Natural killer cell treated with Interleukin-12 subunit alpha and Interleukin-12 subunit beta and Interleukin-15 and Interleukin-18, amount 100 ng/mL, for 72 hours (primary cell): Measurements from ENCODE around the gene SEMA5B. TPM values are rescaled to one million over a fixed set of nuclear protein-coding genes. Genes with fewer than 3 reads are reported as not detected.

Source experiments
- ATAC-seq, 2 donors: fragments of 150-1000 bp; cut with Tn5 transposase in 1 of 2; sonication (Bioruptor Pico), chemical (Tn5 transposase) in 1 of 2; 2 replicates each; pipeline ENCODE4 v1.10.0; 2021
- DNase-seq: peaks from one replicate; pipeline ENCODE4 v3.0.0; 2022; ENCODE audit warnings: low spot score
- H3K27ac Mint-ChIP-seq, 2 donors: 1 replicate in 1 of 2; 2 replicates in 1 of 2; pipeline ENCODE4 v1.8.0; 2022; ENCODE audit warnings: mixed read lengths in 2 of 2, mild to moderate bottlenecking in 1 of 2, moderate library complexity in 1 of 2
- H3K27me3 Mint-ChIP-seq, 2 donors: 1 replicate in 1 of 2; 2 replicates in 1 of 2; pipeline ENCODE4 v1.8.0; 2022; ENCODE audit warnings: mixed read lengths in 2 of 2
- H3K36me3 Mint-ChIP-seq: one replicate; pipeline ENCODE4 v1.8.0; 2022; ENCODE audit warnings: mixed read lengths
- H3K4me1 Mint-ChIP-seq, 2 donors: 1 replicate in 1 of 2; 2 replicates in 1 of 2; pipeline ENCODE4 v1.8.0; 2022; ENCODE audit warnings: low read depth in 2 of 2, mixed read lengths in 2 of 2, mild to moderate bottlenecking in 1 of 2
- H3K4me3 Mint-ChIP-seq: one replicate; pipeline ENCODE4 v1.8.0; 2022; ENCODE audit warnings: mixed read lengths
- H3K9me3 Mint-ChIP-seq: 2 replicates; pipeline ENCODE4 v1.8.0; 2022; ENCODE audit warnings: mixed read lengths
- total RNA-seq, 2 donors: library from RNA; stranded (reverse); gene quantifications; one replicate each; pipeline ENCODE4 v1.2.3, GENCODE V29; 2022

Gene SEMA5B
- total RNA-seq, 2 donors from 2014 or later: not detected

DNA sequence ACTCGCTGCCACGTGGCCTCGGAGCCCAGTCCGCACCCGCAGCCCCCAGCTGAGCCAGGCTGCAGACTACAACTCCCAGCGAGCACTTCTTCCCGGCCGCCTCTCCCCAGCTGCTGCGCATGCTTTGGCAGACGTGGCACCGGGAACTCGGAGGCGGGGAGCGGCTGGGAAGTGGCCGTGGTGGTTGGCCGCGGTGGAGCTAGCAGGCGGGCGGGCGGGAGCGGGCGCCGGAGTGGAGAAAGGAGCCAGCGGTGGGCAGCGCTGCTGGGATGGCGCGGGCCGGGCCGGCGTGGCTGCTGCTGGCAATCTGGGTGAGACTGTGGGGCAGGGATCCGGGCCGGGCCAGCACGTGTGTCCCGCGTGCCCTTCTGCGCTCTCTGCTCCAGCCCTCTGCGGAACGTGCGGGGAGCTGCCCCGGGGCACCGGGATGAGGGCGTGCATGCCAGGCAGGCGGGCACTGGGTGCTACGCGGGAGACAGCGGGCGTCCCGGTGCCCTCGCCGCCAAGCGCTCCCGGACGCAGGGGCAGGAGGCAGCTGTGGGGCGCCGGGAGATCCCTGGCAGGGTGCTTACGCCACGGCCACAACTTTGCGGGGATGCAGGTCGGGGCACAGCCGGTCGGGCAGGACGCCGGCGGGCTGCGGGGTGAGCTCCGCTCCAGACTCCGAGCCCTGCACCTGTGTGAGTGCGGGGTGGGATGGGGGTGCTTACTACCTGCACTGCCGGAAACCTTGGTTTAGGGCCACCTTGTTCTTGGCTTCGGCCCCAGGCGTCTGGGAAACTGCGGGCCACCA lies 39.5 kb upstream of the SEMA5B start, which contains the start of gene PDIA5:
Gene PDIA5 (plus strand): TSS at position 130 of the 793 bp plus-strand sequence. CDS start 140 bp downstream, at position 270.
- H3K4me1 Mint-ChIP-seq: peaks cover 19 to 28% of the 10 kb centered on the region in 2 donors
- H3K4me3 Mint-ChIP-seq: peak within 1 kb of the TSS; percentile 85
- peak; percentile 85 to 88 for ATAC-seq
- peaks cover 30 to 34% of the 10 kb centered on the region in 2 donors for H3K27me3 Mint-ChIP-seq
- no peak within 1 kb of the TSS for H3K27ac Mint-ChIP-seq
- H3K9me3 Mint-ChIP-seq: no peaks in the 10 kb centered on the region
- DNase-seq: peak; percentile 78
- no peaks in the 10 kb centered on the region for H3K36me3 Mint-ChIP-seq

GRCh38 chr3:123066599-123066895 lies 39.0 kb upstream of the SEMA5B start:
- ATAC-seq: no peak
- no peak for DNase-seq
- Mint-ChIP-seq H3K27me3 (peaks cover 28 to 31% of the 10 kb centered on the region in 2 donors), H3K4me1 (peaks cover 18 to 22% of the 10 kb centered on the region in 2 donors), H3K36me3 (no peaks in the 10 kb centered on the region), H3K4me3 (peak overlapping the region; percentile 85), H3K9me3 (no peaks in the 10 kb centered on the region), H3K27ac (no peak overlapping the region)

GRCh38 chr3:123064914-123065313 lies 37.4 kb upstream of the SEMA5B start:
- Mint-ChIP-seq H3K27ac (no peak overlapping the region), H3K4me3 (no peak overlapping the region), H3K4me1 (peaks cover 18 to 20% of the 10 kb centered on the region in 2 donors), H3K36me3 (no peaks in the 10 kb centered on the region), H3K27me3 (peaks cover 34 to 38% of the 10 kb centered on the region in 2 donors), H3K9me3 (no peaks in the 10 kb centered on the region)
- ATAC-seq (peak in 1 of 2 donors; percentile 39), DNase-seq (no peak)

DNA sequence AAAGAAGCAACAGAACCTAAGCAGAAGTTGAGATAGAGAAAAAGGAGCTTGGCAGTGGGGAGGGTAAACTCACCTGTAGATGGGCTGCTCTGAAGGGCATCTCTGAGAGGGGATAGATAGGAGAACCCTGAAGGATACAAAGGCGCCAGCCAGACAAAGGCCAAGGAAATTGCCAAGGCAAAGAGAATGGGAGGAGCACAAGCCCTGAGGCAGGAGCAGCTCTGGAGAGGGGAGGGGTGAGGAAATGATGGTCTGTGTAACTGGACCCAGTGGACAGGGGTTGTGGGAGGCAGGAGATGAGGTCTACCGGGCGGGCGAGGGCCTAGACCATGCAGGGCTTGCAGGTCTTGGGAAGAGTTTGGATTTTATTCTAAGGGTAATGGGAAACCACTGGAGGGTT lies 36.9 kb upstream of the SEMA5B start:
- H3K4me3 Mint-ChIP-seq: no peak overlapping the region

GRCh38 chr3:123063034-123063433 lies 35.5 kb upstream of the SEMA5B start:
- Mint-ChIP-seq H3K4me1 (peaks cover 17 to 18% of the 10 kb centered on the region in 2 donors), H3K36me3 (no peaks in the 10 kb centered on the region), H3K4me3 (no peak overlapping the region), H3K27me3 (peaks cover 26 to 38% of the 10 kb centered on the region in 2 donors), H3K9me3 (no peaks in the 10 kb centered on the region), H3K27ac (no peak overlapping the region)
- DNase-seq (no peak), ATAC-seq (no peak)

More for the DNA sequence above, 36.9 kb upstream of the SEMA5B start:
- peaks cover 18 to 20% of the 10 kb centered on the region in 2 donors for H3K4me1 Mint-ChIP-seq
- H3K36me3 Mint-ChIP-seq: no peaks in the 10 kb centered on the region
- no peaks in the 10 kb centered on the region for H3K9me3 Mint-ChIP-seq
- ATAC-seq: no peak
- H3K27ac Mint-ChIP-seq: no peak overlapping the region
- H3K27me3 Mint-ChIP-seq: peaks cover 34 to 38% of the 10 kb centered on the region in 2 donors
- DNase-seq: no peak

DNA sequence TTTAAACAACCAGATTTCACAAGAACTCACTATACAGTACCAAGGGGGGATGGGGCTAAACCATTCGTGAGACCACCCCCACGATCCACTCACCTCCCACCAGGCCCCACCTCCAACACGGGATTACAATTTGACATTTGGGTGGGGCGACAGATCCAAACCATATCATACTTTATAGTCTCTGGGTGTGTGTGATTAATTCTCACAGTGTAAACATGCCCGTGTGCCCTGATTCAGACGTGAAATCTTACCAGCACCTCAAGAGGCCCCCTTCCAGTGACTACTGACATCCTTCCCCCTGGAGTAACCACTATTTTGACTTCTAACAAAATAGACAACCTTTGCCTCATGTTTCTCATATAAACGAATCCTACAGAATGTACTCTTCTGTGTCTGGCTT lies 34.3 kb upstream of the SEMA5B start:
- H3K27me3 Mint-ChIP-seq: peaks cover 24 to 38% of the 10 kb centered on the region in 2 donors
- peaks cover 12 to 13% of the 10 kb centered on the region in 2 donors for H3K4me1 Mint-ChIP-seq
- DNase-seq (no peak), ATAC-seq (no peak)
- H3K4me3 Mint-ChIP-seq: no peak overlapping the region
- no peaks in the 10 kb centered on the region for H3K36me3 Mint-ChIP-seq
- H3K9me3 Mint-ChIP-seq: no peaks in the 10 kb centered on the region
- no peak overlapping the region for H3K27ac Mint-ChIP-seq

DNA sequence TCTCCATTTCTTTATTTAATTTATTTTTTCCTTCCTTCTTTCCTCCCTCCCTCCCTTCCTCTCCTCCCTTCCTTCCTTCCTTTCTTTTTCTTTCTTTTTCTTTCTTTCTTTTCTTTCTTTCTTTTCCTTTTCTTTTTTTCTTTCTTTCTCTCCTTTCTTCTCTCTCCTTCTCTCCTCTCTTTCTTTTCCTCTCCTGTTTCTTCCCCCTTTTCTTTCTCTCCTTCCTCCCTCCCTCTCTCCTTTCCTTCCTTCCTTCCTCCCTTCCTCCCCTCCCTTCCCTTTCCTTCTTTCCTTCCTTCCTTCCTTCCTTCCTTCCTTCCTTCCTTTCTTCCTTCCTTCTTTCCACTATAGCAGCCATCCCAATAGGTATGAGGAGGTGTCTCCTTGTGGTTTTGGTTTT lies 32.5 kb upstream of the SEMA5B start:
- H3K36me3 Mint-ChIP-seq: no peaks in the 10 kb centered on the region
- no peak overlapping the region for H3K4me3 Mint-ChIP-seq
- no peak for ATAC-seq
- peaks cover 21 to 39% of the 10 kb centered on the region in 2 donors for H3K27me3 Mint-ChIP-seq
- no peak for DNase-seq
- peaks cover 6 to 9% of the 10 kb centered on the region in 2 donors for H3K4me1 Mint-ChIP-seq
- no peak overlapping the region for H3K27ac Mint-ChIP-seq
- H3K9me3 Mint-ChIP-seq: no peaks in the 10 kb centered on the region

DNA sequence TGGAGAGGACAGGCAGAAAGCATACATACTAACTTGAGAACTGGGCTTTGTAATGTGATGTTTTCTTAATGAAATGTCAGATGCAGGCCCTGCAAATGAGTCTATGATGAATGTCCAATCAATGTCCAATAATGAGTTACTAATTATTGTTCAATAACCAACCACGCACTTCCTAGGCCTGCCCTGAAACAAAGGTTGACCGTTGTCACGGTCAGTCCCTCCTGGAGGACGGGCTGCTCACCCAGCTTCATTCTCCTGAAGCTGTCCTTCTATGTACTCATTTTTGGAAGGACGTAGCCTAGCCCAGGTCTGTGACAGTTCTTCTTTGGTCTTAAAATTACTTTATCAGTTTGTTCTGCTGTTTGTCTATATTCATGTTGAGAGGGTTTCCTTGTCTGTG lies 30.9 kb upstream of the SEMA5B start:
- no peak for DNase-seq
- Mint-ChIP-seq H3K36me3 (no peaks in the 10 kb centered on the region), H3K27me3 (peaks cover 19 to 35% of the 10 kb centered on the region in 2 donors), H3K4me3 (no peak overlapping the region), H3K27ac (no peak overlapping the region), H3K9me3 (no peaks in the 10 kb centered on the region), H3K4me1 (no peaks in the 10 kb centered on the region)
- ATAC-seq: no peak

DNA sequence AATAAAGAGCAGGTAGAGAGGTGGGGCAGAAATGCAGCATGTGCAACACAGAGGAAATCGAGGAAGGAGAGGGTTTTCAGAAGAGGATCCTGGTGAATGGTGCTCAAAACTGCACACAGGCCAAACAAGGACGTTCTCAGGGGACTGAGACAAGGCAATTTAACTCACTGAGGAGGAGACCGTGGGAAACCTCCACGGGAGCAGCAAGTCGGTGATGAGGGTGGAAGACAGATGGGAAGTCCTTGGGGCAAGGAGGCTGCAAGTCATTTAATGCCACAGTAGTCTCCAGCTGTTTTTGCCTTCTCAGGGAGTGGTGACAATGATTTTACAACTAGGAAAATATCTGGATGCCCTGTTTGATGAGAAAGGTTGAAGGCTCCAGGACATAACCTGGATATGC lies 27.8 kb upstream of the SEMA5B start:
- H3K27ac Mint-ChIP-seq: no peak overlapping the region
- H3K9me3 Mint-ChIP-seq: no peaks in the 10 kb centered on the region
- H3K36me3 Mint-ChIP-seq: no peaks in the 10 kb centered on the region
- no peak for ATAC-seq
- H3K27me3 Mint-ChIP-seq: peaks cover 13 to 20% of the 10 kb centered on the region in 2 donors
- H3K4me3 Mint-ChIP-seq: no peak overlapping the region
- DNase-seq: no peak
- no peaks in the 10 kb centered on the region for H3K4me1 Mint-ChIP-seq

DNA sequence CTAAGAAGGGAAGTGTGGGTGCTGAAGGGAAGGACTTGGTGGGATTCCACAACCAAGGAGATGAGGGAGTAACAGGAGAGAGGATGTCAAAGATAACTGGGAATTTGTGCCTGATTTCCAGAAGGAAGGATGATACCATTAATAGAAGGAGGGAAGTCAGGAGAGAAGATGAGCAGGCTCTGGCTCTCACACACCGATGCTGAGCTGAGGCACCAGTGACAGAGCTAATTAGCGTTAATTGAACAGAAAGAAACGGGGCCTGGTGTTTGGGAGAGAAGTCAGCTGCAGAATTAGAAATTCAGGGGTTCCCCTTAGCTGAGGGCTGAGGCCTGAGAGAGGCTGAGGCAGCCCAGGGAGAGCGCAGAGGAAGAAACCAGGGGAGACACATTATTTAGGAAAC lies 27.4 kb upstream of the SEMA5B start:
- H3K4me3 Mint-ChIP-seq: no peak overlapping the region
- no peak for ATAC-seq
- H3K4me1 Mint-ChIP-seq: no peaks in the 10 kb centered on the region
- H3K27ac Mint-ChIP-seq: no peak overlapping the region
- no peak for DNase-seq
- no peaks in the 10 kb centered on the region for H3K9me3 Mint-ChIP-seq
- peaks cover 14 to 18% of the 10 kb centered on the region in 2 donors for H3K27me3 Mint-ChIP-seq
- no peaks in the 10 kb centered on the region for H3K36me3 Mint-ChIP-seq

DNA sequence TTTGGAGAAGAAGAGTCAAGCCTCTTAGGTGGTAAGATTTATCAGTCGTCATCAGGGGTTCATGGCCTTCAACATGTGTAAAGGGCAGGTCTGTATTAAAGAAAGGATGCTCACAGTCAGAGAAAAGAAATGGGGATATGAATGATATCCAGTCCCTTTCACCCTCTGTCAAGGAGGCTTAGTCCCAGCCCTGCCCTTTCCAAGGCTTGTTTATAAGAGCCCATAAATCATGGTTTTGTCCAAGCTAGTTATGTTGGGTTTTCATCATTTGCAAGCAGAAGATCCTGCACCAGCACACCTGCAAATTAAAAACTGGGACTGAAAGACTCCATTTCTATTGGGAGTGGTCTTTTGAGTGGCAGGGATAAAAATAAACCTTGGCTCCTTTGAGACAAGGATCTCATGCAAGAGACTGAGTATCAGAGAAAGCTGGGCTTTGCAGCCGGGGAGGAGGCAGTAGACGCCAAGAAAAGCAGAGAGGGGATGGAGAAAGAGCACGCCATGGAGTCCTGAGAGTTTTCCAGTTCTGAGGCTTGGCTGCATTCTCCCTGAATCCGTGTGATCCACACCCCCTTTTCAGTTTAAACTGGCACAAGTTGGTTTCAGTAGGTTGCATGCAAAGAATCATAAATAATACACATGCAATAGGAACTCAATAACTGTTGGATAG lies 26.7 kb upstream of the SEMA5B start:
- Mint-ChIP-seq H3K36me3 (no peaks in the 10 kb centered on the region), H3K4me1 (no peaks in the 10 kb centered on the region), H3K27me3 (peaks cover 16 to 18% of the 10 kb centered on the region in 2 donors), H3K27ac (no peak overlapping the region), H3K4me3 (no peak overlapping the region), H3K9me3 (no peaks in the 10 kb centered on the region)
- no peak for DNase-seq
- ATAC-seq: no peak

DNA sequence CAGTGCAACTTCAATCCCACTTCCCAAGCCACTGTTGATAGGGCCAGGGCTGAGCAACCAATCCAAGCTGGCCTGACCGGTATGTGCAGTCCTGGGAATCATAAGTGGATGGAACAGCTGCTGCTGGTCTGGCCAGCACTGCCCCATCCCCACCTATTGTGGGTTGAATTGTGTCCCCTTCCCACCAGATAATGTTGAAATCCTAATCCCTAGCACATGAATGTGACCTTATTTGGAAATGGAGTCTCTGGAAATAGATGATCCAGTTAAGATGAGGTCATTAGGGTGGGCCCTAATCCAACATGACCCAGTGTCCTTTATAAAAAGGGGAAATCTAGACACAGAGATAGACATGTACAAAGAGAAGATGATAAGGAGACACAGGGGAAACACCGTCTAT lies 25.5 kb upstream of the SEMA5B start:
- no peaks in the 10 kb centered on the region for H3K36me3 Mint-ChIP-seq
- ATAC-seq: no peak
- H3K4me3 Mint-ChIP-seq: no peak overlapping the region

DNA sequence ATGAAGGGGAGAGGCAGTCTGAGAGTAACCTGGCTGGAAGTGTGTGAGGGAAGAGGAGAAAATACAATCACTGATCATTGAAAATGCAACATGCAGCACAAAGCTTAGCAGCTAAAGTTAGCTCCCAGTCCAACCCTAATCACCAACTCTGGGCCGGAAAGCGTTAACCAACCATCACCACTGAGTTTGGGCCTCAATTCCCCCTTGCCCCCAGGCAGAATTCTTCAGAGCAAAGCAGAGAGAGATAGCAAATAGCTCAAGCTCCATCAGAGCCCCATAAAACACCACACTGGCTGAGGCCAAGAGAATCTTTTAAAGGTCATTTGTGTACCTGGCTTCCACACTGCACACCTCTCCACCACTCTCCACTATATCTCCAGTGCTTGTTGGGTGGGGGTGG lies 23.1 kb upstream of the SEMA5B start:
- Mint-ChIP-seq H3K36me3 (no peaks in the 10 kb centered on the region), H3K27ac (no peak overlapping the region), H3K4me1 (no peaks in the 10 kb centered on the region), H3K27me3 (peaks cover 18 to 21% of the 10 kb centered on the region in 2 donors), H3K9me3 (no peaks in the 10 kb centered on the region), H3K4me3 (no peak overlapping the region)
- DNase-seq: no peak
- ATAC-seq: no peak

More for the DNA sequence above, 25.5 kb upstream of the SEMA5B start:
- H3K4me1 Mint-ChIP-seq: no peaks in the 10 kb centered on the region
- no peak for DNase-seq
- H3K27ac Mint-ChIP-seq: no peak overlapping the region
- peaks cover 18 to 19% of the 10 kb centered on the region in 2 donors for H3K27me3 Mint-ChIP-seq
- H3K9me3 Mint-ChIP-seq: no peaks in the 10 kb centered on the region

GRCh38 chr3:123048480-123049237 lies 21.1 kb upstream of the SEMA5B start:
- no peak overlapping the region for H3K4me3 Mint-ChIP-seq
- H3K27ac Mint-ChIP-seq: no peak overlapping the region
- no peaks in the 10 kb centered on the region for H3K36me3 Mint-ChIP-seq
- no peaks in the 10 kb centered on the region for H3K9me3 Mint-ChIP-seq
- ATAC-seq (peak in 1 of 2 donors; percentile 27), DNase-seq (no peak)
- H3K4me1 Mint-ChIP-seq: no peaks in the 10 kb centered on the region
- H3K27me3 Mint-ChIP-seq: peaks cover 15 to 19% of the 10 kb centered on the region in 2 donors
